GM23248 (cell line): ENCODE data around the gene RAB28.

Experiments
- EZH2 ChIP-seq: fragments of 200-600 bp; sonication (generic); IDR thresholded peaks from 2 replicates; pipeline ENCODE4 v1.6.1; 2018; ENCODE audit warnings: antibody characterized with exemption, mild to moderate bottlenecking; ENCODE audit not compliant: insufficient read depth, poor library complexity, severe bottlenecking
- EZH2phosphoT487 ChIP-seq: fragments of 200-600 bp; sonication (generic); IDR thresholded peaks from 2 replicates; pipeline ENCODE4 v1.6.1; 2018; ENCODE audit warnings: antibody characterized with exemption, moderate library complexity, mild to moderate bottlenecking, low read depth; ENCODE audit not compliant: insufficient read depth

GRCh38 chr4:13415068-13415785 is 68.9 kb downstream of the RAB28 start:
- TF ChIP-seq EZH2 (no peak), EZH2phosphoT487 (no peak)
